GM23338 (cell line): ENCODE measurements around the gene PLEKHJ1. TPM values are rescaled to one million over a fixed set of nuclear protein-coding genes. Genes with fewer than 3 reads are reported as not detected.

ENCODE experiments used
- ATAC-seq: fragments of 200-7000 bp; cut with Tn5 transposase; 3 replicates; pipeline ENCODE4 v1.9.1; 2020
- DNase-seq: peaks from one replicate; pipeline ENCODE4 v3.0.0-alpha.2; 2015; ENCODE audit warnings: low spot score
- H2AFZ ChIP-seq: fragments of 200-600 bp; sonication (generic); 2 replicates; pipeline ENCODE4 v1.8.0; 2016; ENCODE audit warnings: antibody characterized with exemption, mild to moderate bottlenecking, moderate library complexity
- H3F3A ChIP-seq: fragments of 200-600 bp; sonication (generic); replicated peaks from 2 replicates; pipeline ENCODE4 v1.8.0; 2017; ENCODE audit warnings: antibody characterized with exemption, mixed run types, low read depth
- H3K27ac ChIP-seq: fragments of 200-600 bp; sonication (generic); 2 replicates; pipeline ENCODE4 v1.6.1; 2016; ENCODE audit warnings: low read depth
- H3K27me3 ChIP-seq: fragments of 200-600 bp; sonication (generic); 2 replicates; pipeline ENCODE4 v1.8.0; 2016; ENCODE audit warnings: mild to moderate bottlenecking, mixed run types, moderate library complexity; ENCODE audit not compliant: insufficient read depth
- H3K36me3 ChIP-seq: fragments of 200-600 bp; sonication (generic); 2 replicates; pipeline ENCODE4 v1.8.0; 2016; ENCODE audit warnings: mild to moderate bottlenecking; ENCODE audit not compliant: insufficient read depth
- H3K4me1 ChIP-seq: fragments of 200-600 bp; sonication (generic); 2 replicates; pipeline ENCODE4 v1.8.0; 2016; ENCODE audit warnings: mild to moderate bottlenecking, moderate library complexity; ENCODE audit not compliant: insufficient read depth
- H3K4me2 ChIP-seq: fragments of 200-600 bp; sonication (generic); 2 replicates; pipeline ENCODE4 v1.7.1; 2017; ENCODE audit warnings: mixed run types
- H3K4me3 ChIP-seq: fragments of 200-600 bp; sonication (generic); 2 replicates; pipeline ENCODE4 v1.6.1; 2016; ENCODE audit warnings: mixed run types
- H3K79me2 ChIP-seq: fragments of 200-600 bp; sonication (generic); replicated peaks from 2 replicates; pipeline ENCODE4 v1.8.0; 2017; ENCODE audit warnings: mild to moderate bottlenecking; ENCODE audit not compliant: insufficient read depth
- H3K9me2 ChIP-seq: fragments of 200-600 bp; sonication (generic); 2 replicates; pipeline ENCODE4 v1.8.0; 2017; ENCODE audit not compliant: insufficient read depth
- H4K20me1 ChIP-seq: fragments of 200-600 bp; sonication (generic); replicated peaks from 2 replicates; pipeline ENCODE4 v1.8.0; 2017; ENCODE audit warnings: mild to moderate bottlenecking; ENCODE audit not compliant: insufficient read depth
- H3K27ac Mint-ChIP-seq: 2 replicates; pipeline ENCODE4 v1.8.0; 2020; ENCODE audit warnings: inconsistent platforms, mild to moderate bottlenecking, moderate library complexity, mixed read lengths
- H3K27me3 Mint-ChIP-seq: 3 replicates; pipeline ENCODE4 v1.8.0; 2022; ENCODE audit warnings: low read depth, mild to moderate bottlenecking, moderate library complexity, mixed read lengths, inconsistent platforms; ENCODE audit not compliant: insufficient read depth, poor library complexity
- H3K36me3 Mint-ChIP-seq: 3 replicates; pipeline ENCODE4 v1.8.0; 2021; ENCODE audit warnings: low read depth, mild to moderate bottlenecking, inconsistent platforms, moderate library complexity, mixed read lengths
- H3K4me1 Mint-ChIP-seq: 3 replicates; pipeline ENCODE4 v1.8.0; 2020; ENCODE audit warnings: mild to moderate bottlenecking, inconsistent platforms, mixed read lengths
- H3K4me3 Mint-ChIP-seq: 3 replicates; pipeline ENCODE4 v1.8.0; 2021; ENCODE audit warnings: moderate library complexity, mild to moderate bottlenecking, inconsistent platforms, mixed read lengths
- H3K9me3 Mint-ChIP-seq: 3 replicates; pipeline ENCODE4 v1.8.0; 2020; ENCODE audit warnings: moderate library complexity, mild to moderate bottlenecking, inconsistent platforms, mixed read lengths
- ETS1 ChIP-seq: IDR thresholded peaks from 2 replicates; pipeline ENCODE4 v1.6.1; 2016; ENCODE audit warnings: antibody characterized with exemption
- EZH2 ChIP-seq: fragments of 200-600 bp; sonication (generic); IDR thresholded peaks from one replicate; pipeline ENCODE4 v1.8.0; 2017; ENCODE audit warnings: antibody characterized with exemption, mild to moderate bottlenecking, low read depth; ENCODE audit not compliant: unreplicated experiment
- EZH2phosphoT487 ChIP-seq: fragments of 200-600 bp; sonication (generic); IDR thresholded peaks from one replicate; pipeline ENCODE4 v1.8.1; 2018; ENCODE audit warnings: antibody characterized with exemption; ENCODE audit not compliant: unreplicated experiment
- JUNB ChIP-seq: IDR thresholded peaks from one replicate; pipeline ENCODE4 v1.6.1; 2016; ENCODE audit warnings: antibody characterized with exemption; ENCODE audit not compliant: unreplicated experiment
- NANOG ChIP-seq: IDR thresholded peaks from 2 replicates; pipeline ENCODE4 v1.6.1; 2016; ENCODE audit warnings: antibody characterized with exemption, borderline replicate concordance
- POLR2AphosphoS5 ChIP-seq: IDR thresholded peaks from 2 replicates; pipeline ENCODE4 v1.6.1; 2016; ENCODE audit warnings: antibody characterized with exemption, low read depth
- REST ChIP-seq: IDR thresholded peaks from one replicate; pipeline ENCODE4 v1.6.1; 2018; ENCODE audit warnings: antibody characterized with exemption; ENCODE audit not compliant: unreplicated experiment
- STAT1 ChIP-seq: IDR thresholded peaks from one replicate; pipeline ENCODE4 v1.6.1; 2016; ENCODE audit warnings: antibody characterized with exemption; ENCODE audit not compliant: unreplicated experiment
- ZNF114 ChIP-seq: fragments of 250-450 bp; sonication (Bioruptor Pico); IDR thresholded peaks from 2 replicates; pipeline ENCODE4 v1.5.0; 2020; ENCODE audit warnings: mild to moderate bottlenecking, moderate library complexity
- ZNF331 ChIP-seq: fragments of 250-450 bp; sonication (Bioruptor Pico); IDR thresholded peaks from 2 replicates; pipeline ENCODE4 v1.5.0; 2020; ENCODE audit warnings: low read depth, mild to moderate bottlenecking, moderate library complexity
- ZNF462 ChIP-seq: fragments of 250-450 bp; sonication (Bioruptor Pico); IDR thresholded peaks from 2 replicates; pipeline ENCODE4 v1.5.0; 2020; ENCODE audit warnings: mild to moderate bottlenecking, moderate library complexity
- polyA plus RNA-seq: library from polyadenylated mRNA; unstranded; fragments of >200 nt; fragmentation: Nextera tagmentation; extraction: Ambion mirVana; gene quantifications from 2 replicates; pipeline ENCODE4 v1.2.1, GENCODE V29; 2016
- total RNA-seq: library from RNA; depleted of rRNA; stranded (reverse); fragments of >200 nt; shearing (Covaris generic); gene quantifications from 2 replicates; pipeline ENCODE4 v1.2.3, GENCODE V29; 2014

The PLEKHJ1 gene
- total and polyA plus RNA-seq, 2 experiments from 2014 or later = 146 to 210 TPM

- no peak for TF ChIP-seq POLR2AphosphoS5
- TF ChIP-seq ZNF114 (CRISPR knock-in tag) = no peak
- TF ChIP-seq REST = no peak
- no peak for TF ChIP-seq STAT1
- no peak for TF ChIP-seq NANOG
- no peak for TF ChIP-seq JUNB
- no peak for TF ChIP-seq ZNF331 (CRISPR knock-in tag)
Measured at GRCh38 chr19:2246014-2246620, 10.0 kb upstream of the PLEKHJ1 start (continued).

- Histone ChIP-seq H3K27me3 (no peaks in the 10 kb centered on the region), H3K4me3 (no peak overlapping the region), H3K9me2 (no peaks in the 10 kb centered on the region), H3K4me1 (peaks cover 5% of the 10 kb centered on the region), H3F3A (0 out of 2 replicates have a peak, but pooled peaks cover 6% of the 10 kb centered on the region), H3K36me3 (peaks cover 13% of the 10 kb centered on the region), H3K27ac (no peak overlapping the region), H3K4me2 (no peak overlapping the region), H2AFZ (no peak overlapping the region), H3K79me2 (peaks cover 36% of the 10 kb centered on the region), H4K20me1 (peaks cover 26% of the 10 kb centered on the region)
- Mint-ChIP-seq H3K27me3 (peaks cover 9% of the 10 kb centered on the region), H3K9me3 (no peaks in the 10 kb centered on the region), H3K36me3 (peaks cover 53% of the 10 kb centered on the region), H3K4me3 (no peak overlapping the region), H3K4me1 (peaks cover 15% of the 10 kb centered on the region), H3K27ac (no peak overlapping the region)
- DNase-seq (no peak), ATAC-seq (no peak)
- no peak for TF ChIP-seq ZNF331 (CRISPR knock-in tag)
- no peak for TF ChIP-seq EZH2phosphoT487
Measured at GRCh38 chr19:2245273-2245672, 9.1 kb upstream of the PLEKHJ1 start.

GRCh38 chr19:2244486-2244885 lies 8.4 kb upstream of the PLEKHJ1 start:
- Histone ChIP-seq H3F3A (0 out of 2 replicates have a peak, but pooled peaks cover 8% of the 10 kb centered on the region), H2AFZ (no peak overlapping the region), H3K27ac (no peak overlapping the region), H3K36me3 (peaks cover 13% of the 10 kb centered on the region), H4K20me1 (peaks cover 31% of the 10 kb centered on the region), H3K9me2 (no peaks in the 10 kb centered on the region), H3K4me2 (no peak overlapping the region), H3K79me2 (peaks cover 43% of the 10 kb centered on the region), H3K27me3 (no peaks in the 10 kb centered on the region), H3K4me1 (peaks cover 13% of the 10 kb centered on the region), H3K4me3 (no peak overlapping the region)
- Mint-ChIP-seq H3K27ac (no peak overlapping the region), H3K4me1 (peaks cover 21% of the 10 kb centered on the region), H3K36me3 (peaks cover 54% of the 10 kb centered on the region), H3K4me3 (no peak overlapping the region), H3K27me3 (peaks cover 2% of the 10 kb centered on the region), H3K9me3 (no peaks in the 10 kb centered on the region)
- ATAC-seq = no peak
- DNase-seq = no peak
- TF ChIP-seq ETS1 = no peak
- no peak for TF ChIP-seq EZH2
- TF ChIP-seq ZNF462 (CRISPR knock-in tag) = no peak
